H9 (cell line): ENCODE measurements around the gene BBX. TPM values are rescaled to one million over a fixed set of nuclear protein-coding genes. Genes with fewer than 3 reads are reported as not detected.

Source experiments
- DNase-seq: peaks from one replicate; pipeline ENCODE4 v3.0.0-alpha.2; 2017
- H2AFZ ChIP-seq: one replicate; pipeline ENCODE4 v1.6.1; 2013; ENCODE audit warnings: mild to moderate bottlenecking, low read length, control low read depth, moderate library complexity
- H2AK5ac ChIP-seq: 2 replicates; pipeline ENCODE4 v1.6.1; 2013; ENCODE audit warnings: low read length, control low read depth, mixed read lengths; ENCODE audit not compliant: insufficient read length
- H2BK120ac ChIP-seq: one replicate; pipeline ENCODE4 v1.6.1; 2013; ENCODE audit warnings: low read depth, mild to moderate bottlenecking, low read length, control low read depth, inconsistent platforms; ENCODE audit not compliant: poor library complexity, severe bottlenecking
- H2BK12ac ChIP-seq: 2 replicates; pipeline ENCODE4 v1.6.1; 2013; ENCODE audit warnings: low read length, control low read depth, mixed read lengths, low read depth; ENCODE audit not compliant: insufficient read length
- H2BK15ac ChIP-seq: 2 replicates; pipeline ENCODE4 v1.6.1; 2013; ENCODE audit warnings: low read depth, low read length, control low read depth
- H2BK20ac ChIP-seq: one replicate; pipeline ENCODE4 v1.6.1; 2013; ENCODE audit warnings: low read depth, mild to moderate bottlenecking, low read length, control low read depth, inconsistent platforms; ENCODE audit not compliant: poor library complexity, severe bottlenecking
- H2BK5ac ChIP-seq: 2 replicates; pipeline ENCODE4 v1.6.1; 2013; ENCODE audit warnings: low read length, control low read depth, mixed read lengths; ENCODE audit not compliant: insufficient read length
- H3K14ac ChIP-seq: 2 replicates; pipeline ENCODE4 v1.6.1; 2013; ENCODE audit warnings: low read length, control low read depth; ENCODE audit not compliant: insufficient read depth
- H3K18ac ChIP-seq: 2 replicates; pipeline ENCODE4 v1.6.1; 2013; ENCODE audit warnings: low read depth, mild to moderate bottlenecking, mixed read lengths, low read length, control low read depth; ENCODE audit not compliant: insufficient read length
- H3K23ac ChIP-seq: 2 replicates; pipeline ENCODE4 v1.6.1; 2013; ENCODE audit warnings: low read length, control low read depth, mixed read lengths, low read depth; ENCODE audit not compliant: insufficient read length
- H3K23me2 ChIP-seq: 2 replicates; pipeline ENCODE4 v1.6.1; 2013; ENCODE audit warnings: low read depth, mild to moderate bottlenecking, mixed read lengths, low read length, control low read depth; ENCODE audit not compliant: insufficient read length, poor library complexity, severe bottlenecking
- H3K27ac ChIP-seq: 2 replicates; pipeline ENCODE4 v1.5.1; 2013; ENCODE audit warnings: low read length, control low read depth, mixed read lengths, low read depth; ENCODE audit not compliant: insufficient read length
- H3K27me3 ChIP-seq: 2 replicates; pipeline ENCODE4 v1.6.1; 2013; ENCODE audit warnings: low read length, control low read depth, inconsistent platforms; ENCODE audit not compliant: insufficient read depth
- H3K4ac ChIP-seq: 2 replicates; pipeline ENCODE4 v1.6.1; 2013; ENCODE audit warnings: low read depth, mild to moderate bottlenecking, control low read depth, inconsistent platforms, low read length, moderate library complexity
- H3K4me1 ChIP-seq: 2 replicates; pipeline ENCODE4 v1.6.1; 2013; ENCODE audit warnings: low read length, control low read depth, inconsistent platforms; ENCODE audit not compliant: insufficient read depth
- H3K4me2 ChIP-seq: 2 replicates; pipeline ENCODE4 v1.6.1; 2013; ENCODE audit warnings: low read length, control low read depth, mixed read lengths; ENCODE audit not compliant: insufficient read length, insufficient read depth
- H3K56ac ChIP-seq: 2 replicates; pipeline ENCODE4 v1.6.1; 2013; ENCODE audit warnings: low read depth, mild to moderate bottlenecking, mixed read lengths, low read length, control low read depth; ENCODE audit not compliant: insufficient read length
- H3K79me1 ChIP-seq: 2 replicates; pipeline ENCODE4 v1.6.1; 2013; ENCODE audit warnings: low read depth, mild to moderate bottlenecking, moderate library complexity, low read length, control low read depth, inconsistent platforms; ENCODE audit not compliant: insufficient read depth, poor library complexity, severe bottlenecking
- H3K79me2 ChIP-seq: 2 replicates; pipeline ENCODE4 v1.6.1; 2013; ENCODE audit warnings: low read length, control low read depth, inconsistent platforms; ENCODE audit not compliant: insufficient read depth
- H3K9ac ChIP-seq: 2 replicates; pipeline ENCODE4 v1.6.1; 2013; ENCODE audit warnings: low read length, control low read depth, mixed read lengths; ENCODE audit not compliant: insufficient read length; ENCODE audit errors: extremely low read depth
- H3K9me3 ChIP-seq: one replicate; pipeline ENCODE4 v1.6.1; 2013; ENCODE audit warnings: low read depth, low read length, inconsistent platforms; ENCODE audit not compliant: control insufficient read depth
- H3T11ph ChIP-seq: one replicate; pipeline ENCODE4 v1.6.1; 2013; ENCODE audit warnings: mild to moderate bottlenecking, low read length, control low read depth, inconsistent platforms
- H4K20me1 ChIP-seq: one replicate; pipeline ENCODE4 v1.6.1; 2013; ENCODE audit not compliant: control insufficient read depth, insufficient read length, insufficient read depth
- H4K5ac ChIP-seq: 2 replicates; pipeline ENCODE4 v1.6.1; 2013; ENCODE audit warnings: low read depth, mild to moderate bottlenecking, mixed read lengths, low read length, control low read depth; ENCODE audit not compliant: insufficient read length
- H4K8ac ChIP-seq: replicated peaks from 2 replicates; pipeline ENCODE4 v1.6.1; 2013; ENCODE audit warnings: low read length, control low read depth, mixed read lengths, low read depth; ENCODE audit not compliant: insufficient read length
- H4K91ac ChIP-seq: 2 replicates; pipeline ENCODE4 v1.6.1; 2013; ENCODE audit warnings: low read depth, mild to moderate bottlenecking, moderate library complexity, mixed read lengths, low read length, control low read depth; ENCODE audit not compliant: insufficient read length
- H3K27ac Mint-ChIP-seq, 3 experiments: 2 replicates in 2 of 3; 3 replicates in 1 of 3; pipeline ENCODE4 v1.8.0; 2020 to 2021; ENCODE audit warnings: mixed read lengths in 3 of 3, mild to moderate bottlenecking in 1 of 3, moderate library complexity in 1 of 3
- H3K27me3 Mint-ChIP-seq: 2 replicates; pipeline ENCODE4 v1.8.0; 2021; ENCODE audit warnings: low read depth, mild to moderate bottlenecking, moderate library complexity, mixed read lengths
- H3K36me3 Mint-ChIP-seq, 3 experiments: 2 replicates in 2 of 3; 3 replicates in 1 of 3; pipeline ENCODE4 v1.8.0; 2020 to 2021; ENCODE audit warnings: low read depth in 3 of 3, mixed read lengths in 3 of 3; ENCODE audit not compliant: insufficient read depth in 1 of 3
- H3K4me1 Mint-ChIP-seq, 2 experiments: 2 replicates each; pipeline ENCODE4 v1.8.0; 2020; ENCODE audit warnings: mixed read lengths in 2 of 2
- H3K4me3 Mint-ChIP-seq, 2 experiments: 2 replicates in 1 of 2; 3 replicates in 1 of 2; pipeline ENCODE4 v1.8.0; 2020 to 2021; ENCODE audit warnings: mild to moderate bottlenecking in 2 of 2, mixed read lengths in 2 of 2, moderate library complexity in 1 of 2
- H3K9me3 Mint-ChIP-seq, 2 experiments: 2 replicates in 1 of 2; 3 replicates in 1 of 2; pipeline ENCODE4 v1.8.0; 2020; ENCODE audit warnings: mild to moderate bottlenecking in 2 of 2, mixed read lengths in 2 of 2, moderate library complexity in 1 of 2
- CTCF ChIP-seq: fragments of 200-600 bp; sonication (generic); conservative IDR thresholded peaks from 3 replicates; pipeline ENCODE4 v1.8.0; 2021; ENCODE audit warnings: antibody characterized with exemption, mild to moderate bottlenecking
- WGBS: extraction: QIAGEN DNeasy Blood & Tissue Kit; methylation state at CpG from one replicate; pipeline ENCODE4 v1.1.7; 2013; ENCODE audit warnings: missing lambda C conversion rate, low lambda C conversion rate, mixed read lengths; ENCODE audit not compliant: insufficient read length; ENCODE audit errors: extremely low coverage; 5-methylcytosine and 5-hydroxymethylcytosine counted together
- total RNA-seq: library from RNA; stranded (reverse); gene quantifications from 2 replicates; pipeline ENCODE4 v1.2.1, GENCODE V29; 2021

The BBX gene
- total RNA-seq, 1 experiment from 2014 or later: 34.8 TPM

GRCh38 chr3:107523289-107523538 lies 452 bp downstream of the BBX start:
- H3K9me3 Mint-ChIP-seq: no peaks in the 10 kb centered on the region
- H4K91ac ChIP-seq: no peak overlapping the region
- H3T11ph ChIP-seq: no peak overlapping the region
- 0 out of 7 replicates have a peak overlapping the region, but pooled peaks of 1 of the 3 experiments have one; percentile 35 for H3K27ac Mint-ChIP-seq
- peaks cover 3% of the 10 kb centered on the region; the same call in 1 of the 2 replicates for H3K27me3 Mint-ChIP-seq
- no peak overlapping the region for H2BK5ac ChIP-seq
- peaks cover 16 to 18% of the 10 kb centered on the region in 2 experiments for H3K4me1 Mint-ChIP-seq
- H3K4me1 ChIP-seq: no peaks in the 10 kb centered on the region
- H3K23ac ChIP-seq: no peak overlapping the region
- peaks cover 14% of the 10 kb centered on the region for H3K23me2 ChIP-seq
- no peaks in the 10 kb centered on the region for H3K9me3 ChIP-seq
- H4K5ac ChIP-seq: no peak overlapping the region
- H2AFZ ChIP-seq: no peak overlapping the region
- H3K9ac ChIP-seq: peak overlapping the region; percentile 59
- no peak overlapping the region for H2BK15ac ChIP-seq
- no CpG with 5 or more reads among the region's 27 CpGs for WGBS
- H3K36me3 Mint-ChIP-seq: peaks cover 7 to 17% (median 10%) of the 10 kb centered on the region in 3 experiments
- H2AK5ac ChIP-seq: no peak overlapping the region
- peak overlapping the region; percentile 88 for H3K4me2 ChIP-seq
- H4K8ac ChIP-seq: no peak overlapping the region
- H3K79me1 ChIP-seq: no peaks in the 10 kb centered on the region
- H3K14ac ChIP-seq: peak overlapping the region; percentile 8; the same call in 1 of the 2 replicates
- no peak overlapping the region for H3K4ac ChIP-seq
- H3K79me2 ChIP-seq: peaks cover 1% of the 10 kb centered on the region; the same call in 1 of the 2 replicates
- no peak for TF ChIP-seq CTCF
- no peak overlapping the region for H2BK120ac ChIP-seq
- H2BK20ac ChIP-seq: no peak overlapping the region
- peak; percentile 47 for DNase-seq
- no peaks in the 10 kb centered on the region for H3K27me3 ChIP-seq
- H3K27ac ChIP-seq: no peak overlapping the region
- H3K56ac ChIP-seq: no peak overlapping the region
- H2BK12ac ChIP-seq: no peak overlapping the region
- peak overlapping the region; percentile 94 for H3K4me3 Mint-ChIP-seq
- no peaks in the 10 kb centered on the region for H4K20me1 ChIP-seq
- H3K18ac ChIP-seq: no peak overlapping the region
